Sciatic nerve (tissue), 2 donors: Measurements from ENCODE around the gene GTF2IRD1. TPM values are rescaled to one million over a fixed set of nuclear protein-coding genes. Genes with fewer than 3 reads are reported as not detected.
A peak's percentile ranks its signal among the peaks of the same experiment; 100 is the strongest.

ENCODE experiments used
- ATAC-seq: fragments of 200-7000 bp; cut with Tn5 transposase; one replicate; pipeline ENCODE4 v1.9.1; 2020; ENCODE audit warnings: mild to moderate bottlenecking, moderate library complexity
- DNase-seq: peaks from one replicate; pipeline ENCODE4 v3.0.0-alpha.2; 2020; ENCODE audit warnings: low spot score
- intact Hi-C: fragments of 100-400 bp; cut with DNase I; formaldehyde crosslinking; loops from one replicate; pipeline ENCODE4 v1.14.2; 2022
- total RNA-seq: library from RNA; stranded (reverse); fragmentation: NEBNext Ultra II Directional; extraction: Animal tissue kit (Norgen Biotek cat#: 25700); gene quantifications from one replicate; pipeline ENCODE4 v1.2.1, GENCODE V29; 2021
- donor health status: DM: no; HTN: no; CAD: no.
- donor health status: DM: no; HTN: no; CAD: no.

GTF2IRD1 gene
- total RNA-seq, 1 donor from 2014 or later, result 29.5 TPM

- DNase-seq, result no peak
- intact Hi-C loops, result no loop called here
- no peak for ATAC-seq
These were observed 116.9 kb downstream of the GTF2IRD1 start for GRCh38 chr7:74570533-74571156.

- DNase-seq, result no peak
- intact Hi-C loops, result no loop called here
- ATAC-seq, result no peak
These were observed 118.7 kb downstream of the GTF2IRD1 start for GRCh38 chr7:74572301-74572979.

GRCh38 chr7:74573512-74573911 lies 119.8 kb downstream of the GTF2IRD1 start:
- ATAC-seq (no peak), DNase-seq (no peak)
- intact Hi-C loops, result no loop called here

GRCh38 chr7:74575083-74575784 lies 121.5 kb downstream of the GTF2IRD1 start:
- ATAC-seq (no peak), DNase-seq (no peak)
- intact Hi-C loops, result no loop called here

- DNase-seq (no peak), ATAC-seq (no peak)
- intact Hi-C loops, result no loop called here
These were observed 122.1 kb downstream of the GTF2IRD1 start for GRCh38 chr7:74575811-74576210.

- ATAC-seq, result peak; percentile 77
- intact Hi-C loops, result no loop called here
- DNase-seq, result no peak
These were observed 126.3 kb downstream of the GTF2IRD1 start for GRCh38 chr7:74579800-74580685.

GRCh38 chr7:74581916-74582440 lies 128.3 kb downstream of the GTF2IRD1 start:
- intact Hi-C loops, result no loop called here
- ATAC-seq, result no peak
- no peak for DNase-seq

GRCh38 chr7:74582447-74583039 lies 128.8 kb downstream of the GTF2IRD1 start:
- ATAC-seq (no peak), DNase-seq (no peak)
- intact Hi-C loops, result no loop called here

GRCh38 chr7:74583630-74584029 lies 129.9 kb downstream of the GTF2IRD1 start:
- intact Hi-C loops, result no loop called here
- ATAC-seq (no peak), DNase-seq (no peak)

- ATAC-seq (no peak), DNase-seq (no peak)
- intact Hi-C loops, result no loop called here
These were observed 130.7 kb downstream of the GTF2IRD1 start for GRCh38 chr7:74584160-74584954.

GRCh38 chr7:74585844-74586243 lies 132.1 kb downstream of the GTF2IRD1 start:
- intact Hi-C loops, result no loop called here
- DNase-seq (no peak), ATAC-seq (no peak)

- intact Hi-C loops, result no loop called here
- no peak for DNase-seq
- peak; percentile 72 for ATAC-seq
These were observed 132.8 kb downstream of the GTF2IRD1 start for GRCh38 chr7:74586258-74587175.

- ATAC-seq, result peak; percentile 98
- peak; percentile 95 for DNase-seq
- intact Hi-C loops, result no loop called here
These were observed 133.9 kb downstream of the GTF2IRD1 start for GRCh38 chr7:74587435-74588126.

GRCh38 chr7:74590813-74591212 lies 137.1 kb downstream of the GTF2IRD1 start:
- DNase-seq (no peak), ATAC-seq (no peak)
- intact Hi-C loops, result no loop called here

- DNase-seq (no peak), ATAC-seq (no peak)
- intact Hi-C loops, result no loop called here
These were observed 144.9 kb downstream of the GTF2IRD1 start for GRCh38 chr7:74598558-74598957.

- ATAC-seq (no peak), DNase-seq (no peak)
- intact Hi-C loops, result no loop called here
These were observed 145.5 kb downstream of the GTF2IRD1 start for GRCh38 chr7:74599244-74599643.
